AG04450 (cell line): Measurements from ENCODE around the gene KBTBD13. TPM values are rescaled to one million over a fixed set of nuclear protein-coding genes. Genes with fewer than 3 reads are reported as not detected.
"Not testable (repeated sequence)": the region's sequence is repeated elsewhere in the genome, so short reads cannot be mapped to it uniquely, and the experiment has no call there.

Experiments used
- CTCF ChIA-PET: fragments of 300-600, 350-600 bp; formaldehyde crosslinking; extraction: SDS; loops from one replicate; lab custom pipeline; 2022; ENCODE audit warnings: antibody characterized with exemption, inconsistent platforms; lab: Charles Lee
- POLR2A ChIA-PET: fragments of 350-600 bp; formaldehyde crosslinking; extraction: SDS; loops from one replicate; lab custom pipeline; 2021; ENCODE audit warnings: antibody characterized with exemption, inconsistent platforms; lab: Yijun Ruan, JAX
- DNase-seq: peaks from one replicate; pipeline ENCODE4 v3.0.0-alpha.2; 2011; ENCODE audit warnings: low read depth, low spot score
- H3K27ac ChIP-seq: one replicate; pipeline ENCODE4 v1.5.1; 2012; ENCODE audit warnings: low read depth, low read length, control low read depth
- H3K27me3 ChIP-seq: one replicate; pipeline ENCODE4 v1.6.0; 2012; ENCODE audit warnings: low read length; ENCODE audit not compliant: control insufficient read depth, insufficient read depth
- H3K4me3 ChIP-seq: 2 replicates; pipeline ENCODE4 v1.5.1; 2011; ENCODE audit warnings: mild to moderate bottlenecking, low read depth, low read length, control low read depth
- H3K9me3 ChIP-seq: 2 replicates; pipeline ENCODE4 v1.5.1; 2012; ENCODE audit warnings: low read length; ENCODE audit not compliant: control insufficient read depth, insufficient read depth
- polyA plus RNA-seq: library from polyadenylated mRNA; depleted of rRNA; stranded (reverse); fragments of >200 nt; gene quantifications from 2 replicates; pipeline ENCODE4 v1.2.3, GENCODE V29; 2011
- TF ChIP-seq, protein P1 (sequence below): IDR thresholded peaks from 2 replicates; pipeline ENCODE4 v1.5.1; 2011; ENCODE audit warnings: low read depth, low read length, control low read depth, inconsistent platforms

Gene KBTBD13
- polyA plus RNA-seq, 1 experiment = not detected

DNA sequence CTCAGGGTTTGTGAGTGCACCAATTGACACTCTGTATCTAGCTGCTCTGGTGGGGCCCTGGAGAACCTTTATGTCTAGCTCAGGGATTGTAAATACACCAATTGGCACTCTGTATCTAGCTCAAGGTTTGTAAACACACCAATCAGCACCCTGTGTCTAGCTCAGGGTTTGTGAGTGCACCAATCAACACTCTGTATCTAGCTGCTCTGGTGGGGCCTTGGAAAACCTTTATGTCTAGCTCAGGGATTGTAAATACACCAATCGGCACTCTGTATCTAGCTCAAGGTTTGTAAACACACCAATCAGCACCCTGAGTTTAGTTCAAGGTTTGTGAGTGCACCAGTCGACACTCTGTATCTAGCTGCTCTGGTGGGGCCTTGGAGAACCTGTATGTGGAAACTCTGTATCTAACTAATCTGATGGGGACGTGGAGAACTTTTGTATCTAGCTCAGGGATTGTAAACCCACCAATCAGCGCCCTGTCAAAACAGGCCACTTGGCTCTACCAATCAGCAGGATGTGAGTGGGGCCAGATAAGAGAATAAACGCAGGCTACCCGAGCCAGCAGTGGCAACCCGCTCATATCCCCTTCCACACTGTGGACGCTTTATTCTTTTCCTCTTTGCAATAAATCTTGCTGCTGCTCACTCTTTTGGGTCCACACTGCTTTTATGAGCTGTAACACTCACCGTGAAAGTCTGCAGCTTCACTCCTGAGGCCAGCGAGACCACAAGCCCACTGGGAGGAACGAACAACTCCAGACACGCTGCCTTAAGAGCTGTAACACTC lies 745 bp upstream of the KBTBD13 start:
- CTCF ChIA-PET = interaction anchor here (1.7 to 2.0 kb wide), 2 partner anchors 8 to 42 kb away, joined by 6 to 7 read pairs; no protein-coding TSS in a partner anchor
- H3K4me3 ChIP-seq, POLR2A ChIA-PET, DNase-seq, H3K27ac ChIP-seq: not testable (repeated sequence)
- H3K9me3 ChIP-seq = peaks cover 12% of the 10 kb centered on the region; the same call in 1 of the 2 replicates
- peaks cover 16% of the 10 kb centered on the region for H3K27me3 ChIP-seq

DNA sequence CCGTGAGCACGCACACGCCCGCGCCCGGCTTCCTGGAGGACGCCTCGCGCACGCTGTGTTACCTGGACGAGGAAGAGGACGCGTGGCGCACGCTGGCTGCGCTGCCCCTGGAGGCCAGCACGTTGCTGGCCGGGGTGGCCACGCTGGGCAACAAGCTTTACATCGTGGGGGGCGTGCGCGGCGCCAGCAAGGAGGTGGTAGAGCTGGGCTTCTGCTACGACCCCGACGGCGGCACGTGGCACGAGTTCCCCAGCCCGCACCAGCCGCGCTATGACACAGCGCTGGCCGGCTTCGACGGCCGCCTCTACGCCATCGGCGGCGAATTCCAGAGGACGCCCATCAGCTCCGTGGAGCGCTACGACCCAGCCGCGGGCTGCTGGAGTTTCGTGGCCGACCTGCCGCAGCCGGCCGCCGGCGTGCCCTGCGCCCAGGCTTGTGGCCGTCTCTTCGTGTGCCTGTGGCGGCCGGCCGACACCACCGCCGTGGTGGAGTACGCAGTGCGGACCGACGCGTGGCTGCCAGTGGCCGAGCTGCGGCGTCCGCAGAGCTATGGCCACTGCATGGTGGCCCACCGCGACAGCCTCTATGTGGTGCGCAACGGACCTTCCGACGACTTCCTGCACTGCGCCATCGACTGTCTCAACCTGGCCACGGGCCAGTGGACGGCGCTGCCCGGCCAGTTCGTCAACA lies 890 bp downstream of the KBTBD13 start:
- TF ChIP-seq, protein P1, sequence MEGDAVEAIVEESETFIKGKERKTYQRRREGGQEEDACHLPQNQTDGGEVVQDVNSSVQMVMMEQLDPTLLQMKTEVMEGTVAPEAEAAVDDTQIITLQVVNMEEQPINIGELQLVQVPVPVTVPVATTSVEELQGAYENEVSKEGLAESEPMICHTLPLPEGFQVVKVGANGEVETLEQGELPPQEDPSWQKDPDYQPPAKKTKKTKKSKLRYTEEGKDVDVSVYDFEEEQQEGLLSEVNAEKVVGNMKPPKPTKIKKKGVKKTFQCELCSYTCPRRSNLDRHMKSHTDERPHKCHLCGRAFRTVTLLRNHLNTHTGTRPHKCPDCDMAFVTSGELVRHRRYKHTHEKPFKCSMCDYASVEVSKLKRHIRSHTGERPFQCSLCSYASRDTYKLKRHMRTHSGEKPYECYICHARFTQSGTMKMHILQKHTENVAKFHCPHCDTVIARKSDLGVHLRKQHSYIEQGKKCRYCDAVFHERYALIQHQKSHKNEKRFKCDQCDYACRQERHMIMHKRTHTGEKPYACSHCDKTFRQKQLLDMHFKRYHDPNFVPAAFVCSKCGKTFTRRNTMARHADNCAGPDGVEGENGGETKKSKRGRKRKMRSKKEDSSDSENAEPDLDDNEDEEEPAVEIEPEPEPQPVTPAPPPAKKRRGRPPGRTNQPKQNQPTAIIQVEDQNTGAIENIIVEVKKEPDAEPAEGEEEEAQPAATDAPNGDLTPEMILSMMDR = no peak
- Histone ChIP-seq H3K27ac (no peak overlapping the region), H3K4me3 (no peak overlapping the region), H3K9me3 (peaks cover 12% of the 10 kb centered on the region; the same call in 1 of the 2 replicates), H3K27me3 (peaks cover 23% of the 10 kb centered on the region)
- ChIA-PET CTCF (interaction anchor here (1.7 to 3.0 kb wide), 4 partner anchors 8 to 44 kb away, joined by 7 to 33 read pairs (median 16); partner anchors contain the start of gene RASL12), POLR2A (no interaction called here)
- no peak for DNase-seq

DNA sequence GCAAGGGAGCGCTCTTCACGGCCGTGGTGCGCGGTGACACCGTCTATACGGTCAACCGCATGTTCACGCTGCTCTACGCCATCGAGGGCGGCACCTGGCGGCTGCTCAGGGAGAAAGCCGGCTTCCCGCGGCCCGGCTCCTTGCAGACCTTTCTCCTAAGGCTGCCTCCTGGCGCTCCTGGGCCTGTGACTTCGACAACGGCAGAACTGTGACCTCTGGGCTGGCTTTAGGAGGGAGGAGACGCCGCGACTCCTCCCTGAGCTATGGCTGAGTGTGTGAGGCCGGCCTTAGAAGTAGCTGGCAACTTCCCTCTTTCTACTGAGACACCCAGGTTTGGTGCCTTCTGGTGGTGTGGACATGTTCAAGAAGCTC lies 1.4 kb downstream of the KBTBD13 start:
- ChIA-PET CTCF (interaction anchor here (0.5 to 3.0 kb wide), 5 partner anchors 9 to 196 kb away, joined by 5 to 33 read pairs (median 13); partner anchors contain the start of gene RASL12), POLR2A (interaction anchor here (1.8 kb wide), 1 partner anchor 8 kb away, joined by 6 read pairs; no protein-coding TSS in a partner anchor)
- no peak for DNase-seq

DNA sequence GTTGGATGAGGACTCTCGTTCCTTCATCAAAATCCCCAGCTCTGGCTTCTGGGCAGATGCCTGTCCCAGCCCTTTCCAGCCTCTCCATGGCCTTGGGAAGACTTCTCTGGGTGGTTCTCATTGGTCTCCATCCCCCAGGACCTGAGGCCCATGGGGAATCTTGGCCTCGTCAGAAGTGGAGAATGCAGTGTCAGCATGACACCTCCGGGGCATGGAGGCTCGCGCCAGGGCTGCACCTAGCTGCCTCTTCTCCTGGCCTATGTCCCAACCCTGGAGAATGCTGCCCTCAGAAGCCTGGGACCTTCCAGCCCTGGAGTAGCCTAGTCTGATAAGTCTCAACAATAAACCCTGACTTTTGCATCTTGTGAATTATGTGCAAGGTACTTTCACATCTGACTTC lies 3.0 kb downstream of the KBTBD13 start:
- CTCF ChIA-PET = interaction anchor here (0.7 to 3.0 kb wide), 4 partner anchors 22 to 82 kb away, joined by 3 to 33 read pairs (median 12); no protein-coding TSS in a partner anchor
- Histone ChIP-seq H3K4me3 (no peak overlapping the region), H3K27ac (no peak overlapping the region), H3K9me3 (peaks cover 12% of the 10 kb centered on the region; the same call in 1 of the 2 replicates), H3K27me3 (peaks cover 24% of the 10 kb centered on the region)
- DNase-seq = no peak
- TF ChIP-seq, protein P1 = no peak
- POLR2A ChIA-PET = interaction anchor here (0.5 to 1.8 kb wide), 3 partner anchors 10 to 437 kb away, joined by 3 to 6 read pairs (median 3); no protein-coding TSS in a partner anchor

More for the DNA sequence above, 1.4 kb downstream of the KBTBD13 start:
- Histone ChIP-seq H3K4me3 (no peak overlapping the region), H3K27me3 (peaks cover 23% of the 10 kb centered on the region), H3K27ac (no peak overlapping the region), H3K9me3 (peaks cover 12% of the 10 kb centered on the region; the same call in 1 of the 2 replicates)
- TF ChIP-seq, protein P1 = peak; percentile 56

DNA sequence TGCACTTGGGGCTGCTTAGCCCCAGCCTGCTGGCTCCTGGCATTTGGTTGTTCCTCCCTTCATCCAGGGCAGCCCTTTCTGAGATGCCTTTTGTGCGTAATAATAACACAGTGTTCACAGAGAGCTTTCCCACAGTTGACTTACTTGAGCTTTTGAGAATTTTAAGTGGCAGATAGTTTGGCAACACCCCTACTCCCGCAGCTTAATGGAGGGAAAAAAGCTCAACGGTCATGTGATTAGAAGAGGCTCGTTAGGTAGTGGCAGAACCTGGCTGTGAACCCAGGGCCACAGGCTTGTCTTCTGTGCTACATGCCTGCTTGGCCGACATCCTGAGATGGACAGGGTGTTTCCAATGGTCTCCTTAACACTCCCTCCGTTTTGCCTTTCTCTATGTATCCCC lies 4.7 kb downstream of the KBTBD13 start:
- TF ChIP-seq, protein P1 = no peak
- H3K9me3 ChIP-seq = peaks cover 12% of the 10 kb centered on the region; the same call in 1 of the 2 replicates
- ChIA-PET CTCF (interaction anchor here (0.6 to 4.5 kb wide), 4 partner anchors 15 to 86 kb away, joined by 3 to 83 read pairs (median 4); no protein-coding TSS in a partner anchor), POLR2A (no interaction called here)
- peaks cover 31% of the 10 kb centered on the region for H3K27me3 ChIP-seq
- no peak for DNase-seq
- H3K4me3 ChIP-seq = no peak overlapping the region
- no peak overlapping the region for H3K27ac ChIP-seq
